ENCODE results near the gene PCIF1.
A peak's percentile ranks its signal among the peaks of the same experiment; 100 is the strongest.

Gene PCIF1

DNA sequence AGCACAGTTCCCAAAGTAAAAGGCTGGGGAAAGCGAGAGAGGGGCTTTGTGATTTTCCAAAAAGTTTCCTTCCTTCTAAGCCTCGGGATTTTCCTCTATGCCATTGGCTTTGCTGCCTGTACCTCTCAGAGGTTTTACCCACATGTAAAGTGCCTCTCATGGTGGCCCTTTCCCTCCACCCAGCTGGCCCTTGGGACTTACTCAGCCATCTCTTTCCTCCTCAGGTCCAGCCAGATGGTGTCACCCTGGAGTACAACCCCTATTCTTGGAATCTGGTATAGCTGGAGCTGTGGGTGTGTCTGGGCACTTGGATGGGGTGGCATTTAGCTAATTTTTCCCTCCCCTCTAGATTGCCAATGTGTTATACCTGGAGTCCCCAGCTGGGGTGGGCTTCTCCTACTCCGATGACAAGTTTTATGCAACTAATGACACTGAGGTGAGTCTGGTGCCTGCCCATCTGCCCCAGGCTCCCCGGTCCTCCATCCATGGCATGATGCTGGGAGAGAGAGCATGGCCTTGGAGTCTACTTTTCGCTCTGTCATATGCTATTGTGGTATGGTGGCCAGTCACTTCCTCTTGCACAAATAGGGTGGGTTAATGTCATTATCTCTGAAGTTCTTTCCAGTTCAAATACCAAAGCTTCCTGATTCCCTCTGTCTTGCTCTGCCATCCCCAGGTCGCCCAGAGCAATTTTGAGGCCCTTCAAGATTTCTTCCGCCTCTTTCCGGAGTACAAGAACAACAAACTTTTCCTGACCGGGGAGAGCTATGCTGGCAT, 42.2 kb upstream of the PCIF1 start:
- TF ChIP-seq, protein P1, sequence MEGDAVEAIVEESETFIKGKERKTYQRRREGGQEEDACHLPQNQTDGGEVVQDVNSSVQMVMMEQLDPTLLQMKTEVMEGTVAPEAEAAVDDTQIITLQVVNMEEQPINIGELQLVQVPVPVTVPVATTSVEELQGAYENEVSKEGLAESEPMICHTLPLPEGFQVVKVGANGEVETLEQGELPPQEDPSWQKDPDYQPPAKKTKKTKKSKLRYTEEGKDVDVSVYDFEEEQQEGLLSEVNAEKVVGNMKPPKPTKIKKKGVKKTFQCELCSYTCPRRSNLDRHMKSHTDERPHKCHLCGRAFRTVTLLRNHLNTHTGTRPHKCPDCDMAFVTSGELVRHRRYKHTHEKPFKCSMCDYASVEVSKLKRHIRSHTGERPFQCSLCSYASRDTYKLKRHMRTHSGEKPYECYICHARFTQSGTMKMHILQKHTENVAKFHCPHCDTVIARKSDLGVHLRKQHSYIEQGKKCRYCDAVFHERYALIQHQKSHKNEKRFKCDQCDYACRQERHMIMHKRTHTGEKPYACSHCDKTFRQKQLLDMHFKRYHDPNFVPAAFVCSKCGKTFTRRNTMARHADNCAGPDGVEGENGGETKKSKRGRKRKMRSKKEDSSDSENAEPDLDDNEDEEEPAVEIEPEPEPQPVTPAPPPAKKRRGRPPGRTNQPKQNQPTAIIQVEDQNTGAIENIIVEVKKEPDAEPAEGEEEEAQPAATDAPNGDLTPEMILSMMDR (conservative IDR thresholded peaks at IDR 0.05), result peak; percentile 18; the same call in 1 of the 2 replicates
- peak overlapping the region; percentile 81; the same call in 1 of the 2 replicates for H3K27ac ChIP-seq

DNA sequence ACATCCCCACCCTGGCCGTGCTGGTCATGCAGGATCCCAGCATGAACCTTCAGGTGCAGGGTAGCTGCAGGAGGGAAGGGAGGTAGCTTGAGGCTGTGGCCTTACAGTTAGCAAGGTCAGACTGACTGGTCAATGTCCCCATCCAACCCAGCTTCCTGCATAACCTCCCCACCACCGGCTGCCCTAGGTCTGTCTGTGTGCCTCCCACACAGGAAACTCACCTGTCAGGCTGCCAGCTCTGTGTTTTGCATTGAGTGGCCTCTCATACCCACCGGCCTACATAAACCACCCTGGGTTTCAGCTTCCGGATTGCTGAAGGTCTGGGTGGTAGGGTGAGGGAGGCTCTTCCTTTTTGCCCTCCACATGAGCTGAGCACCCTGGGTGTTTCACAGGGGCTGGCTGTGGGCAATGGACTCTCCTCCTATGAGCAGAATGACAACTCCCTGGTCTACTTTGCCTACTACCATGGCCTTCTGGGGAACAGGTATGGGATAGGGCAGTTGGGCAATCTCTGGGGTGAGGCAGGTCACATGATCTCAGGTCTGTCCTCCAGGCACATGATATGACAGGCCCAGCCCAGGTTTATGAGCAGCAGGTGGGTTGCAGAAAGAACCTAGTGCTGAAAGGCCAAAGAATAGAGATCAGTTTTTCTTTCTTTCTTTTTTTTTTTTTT, 41.5 kb upstream of the PCIF1 start:
- TF ChIP-seq, protein P1 (conservative IDR thresholded peaks at IDR 0.05), result no peak
- no peak overlapping the region for H3K27ac ChIP-seq

DNA sequence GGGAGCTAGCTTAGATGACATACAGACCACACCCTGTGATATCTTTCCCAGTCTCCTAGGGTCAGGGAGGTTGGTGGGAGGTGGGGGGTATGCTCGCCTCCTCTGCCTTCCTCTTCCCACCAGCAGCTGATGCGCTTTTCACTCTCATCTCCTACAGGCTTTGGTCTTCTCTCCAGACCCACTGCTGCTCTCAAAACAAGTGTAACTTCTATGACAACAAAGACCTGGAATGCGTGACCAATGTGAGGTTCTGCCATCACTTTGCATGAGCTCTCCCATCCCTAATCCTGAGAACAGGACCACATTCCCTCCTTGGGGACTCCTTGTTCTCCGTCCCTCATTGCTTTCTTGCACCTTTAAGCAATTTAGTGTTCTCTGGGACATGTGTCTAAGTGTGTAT, 40.7 kb upstream of the PCIF1 start:
- TF ChIP-seq, protein P1 (conservative IDR thresholded peaks at IDR 0.05), result no peak
- no peak overlapping the region for H3K27ac ChIP-seq

DNA sequence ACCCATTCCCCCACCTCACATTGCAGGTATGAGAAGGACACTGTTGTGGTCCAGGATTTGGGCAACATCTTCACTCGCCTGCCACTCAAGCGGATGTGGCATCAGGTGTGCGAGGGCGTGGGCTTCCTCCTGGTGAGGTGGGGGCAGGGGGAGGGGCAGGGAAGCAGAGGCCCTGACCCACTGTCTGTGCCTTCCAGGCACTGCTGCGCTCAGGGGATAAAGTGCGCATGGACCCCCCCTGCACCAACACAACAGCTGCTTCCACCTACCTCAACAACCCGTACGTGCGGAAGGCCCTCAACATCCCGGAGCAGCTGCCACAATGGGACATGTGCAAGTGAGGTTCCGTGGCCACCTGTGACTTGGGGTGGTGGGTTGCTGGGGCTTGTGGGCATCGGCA, 39.7 kb upstream of the PCIF1 start:
- TF ChIP-seq, protein P1 (conservative IDR thresholded peaks at IDR 0.05), result no peak
- H3K27ac ChIP-seq, result no peak overlapping the region

DNA sequence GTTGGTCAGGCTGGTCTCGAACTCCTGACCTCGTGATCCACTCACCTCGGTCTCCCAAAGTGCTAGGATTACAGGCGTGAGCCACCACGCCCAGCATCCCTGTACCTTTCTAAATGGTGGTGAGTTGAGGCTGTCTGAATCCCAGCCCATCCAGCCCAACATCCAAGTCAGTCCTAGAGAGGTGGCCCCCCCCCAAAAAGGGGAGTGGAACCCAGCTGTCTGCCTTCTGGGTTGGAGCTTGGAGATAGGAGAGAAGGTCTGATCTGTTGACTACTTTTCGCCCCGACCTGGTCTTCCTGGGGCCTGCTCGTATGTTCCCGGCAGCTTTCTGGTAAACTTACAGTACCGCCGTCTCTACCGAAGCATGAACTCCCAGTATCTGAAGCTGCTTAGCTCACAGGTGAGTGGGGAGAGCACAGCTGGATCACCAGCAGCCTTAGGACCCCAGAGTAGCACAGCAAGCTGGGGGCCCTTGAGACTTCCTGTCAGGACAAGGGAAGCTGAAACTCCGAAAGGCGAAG, 37.8 kb upstream of the PCIF1 start:
- TF ChIP-seq, protein P1 (conservative IDR thresholded peaks at IDR 0.05), result no peak
- no peak overlapping the region for H3K27ac ChIP-seq

DNA sequence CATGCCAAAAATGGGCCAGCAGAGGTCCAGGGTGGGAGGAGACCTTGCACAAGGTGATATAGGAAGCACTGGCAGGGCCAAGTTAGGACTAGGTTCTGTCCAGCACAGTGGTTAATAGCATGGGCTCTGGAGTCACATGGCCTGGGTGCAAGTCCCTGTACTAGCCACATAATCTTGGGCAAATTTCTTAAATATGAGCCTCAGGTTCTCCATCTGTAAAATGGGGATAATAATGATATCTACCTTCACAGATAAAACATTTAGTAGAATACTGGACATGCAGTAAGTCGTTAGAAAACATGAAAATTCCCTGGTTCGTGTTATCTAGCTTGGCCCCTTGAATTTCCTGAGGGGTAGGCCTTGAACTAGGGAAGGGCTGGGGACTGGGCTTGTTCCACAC, 37.2 kb upstream of the PCIF1 start:
- no peak overlapping the region for H3K27ac ChIP-seq
- TF ChIP-seq, protein P1 (conservative IDR thresholded peaks at IDR 0.05), result no peak

DNA sequence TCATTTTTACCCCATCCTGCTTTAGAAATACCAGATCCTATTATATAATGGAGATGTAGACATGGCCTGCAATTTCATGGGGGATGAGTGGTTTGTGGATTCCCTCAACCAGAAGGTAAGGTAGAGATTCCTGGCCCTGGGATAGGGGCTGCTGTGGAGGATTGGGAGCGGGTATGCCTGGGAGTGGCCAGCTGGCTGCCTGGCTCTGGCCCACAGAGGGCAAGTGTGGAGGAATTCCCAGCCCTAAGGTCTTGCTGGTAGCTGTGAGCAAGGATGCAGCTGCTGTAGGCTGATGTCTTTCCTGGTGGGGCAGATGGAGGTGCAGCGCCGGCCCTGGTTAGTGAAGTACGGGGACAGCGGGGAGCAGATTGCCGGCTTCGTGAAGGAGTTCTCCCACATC, 36.8 kb upstream of the PCIF1 start:
- no peak overlapping the region for H3K27ac ChIP-seq
- TF ChIP-seq, protein P1 (conservative IDR thresholded peaks at IDR 0.05), result no peak
